Pancreas (tissue), 10 donors: ENCODE data around the gene NUSAP1. TPM values are rescaled to one million over a fixed set of nuclear protein-coding genes. Genes with fewer than 3 reads are reported as not detected.

Source experiments
- ATAC-seq, 4 donors: fragments of 200-7000 bp; cut with Tn5 transposase; one replicate each; pipeline versions ENCODE4 v1.8.0 to v1.9.1; 2020; ENCODE audit warnings: mild to moderate bottlenecking in 4 of 4, moderate library complexity in 4 of 4
- DNase-seq, 6 donors: peaks; one replicate each; pipeline ENCODE4 v3.0.0-alpha.2; 2020
- FAIRE-seq: peaks from 2 replicates; lab custom pipeline; 2012; peaks lifted over from hg19 to GRCh38; lab: Jason Lieb, UNC
- H3K27ac ChIP-seq, 4 donors: fragments of 200-600 bp; sonication (generic); 1 replicate in 3 of 4; 2 replicates in 1 of 4; pipeline versions ENCODE4 v1.5.0 to v1.8.0; 2020
- H3K27me3 ChIP-seq, 4 donors: fragments of 200-600 bp; one replicate each; pipeline ENCODE4 v1.8.0; 2021
- H3K36me3 ChIP-seq, 3 donors: fragments of 200-600 bp; sonication (generic) in 1 of 3; one replicate each; pipeline versions ENCODE4 v1.5.0 to v1.8.0; 2020 to 2021
- H3K4me1 ChIP-seq, 3 donors: fragments of 200-600 bp; one replicate each; pipeline ENCODE4 v1.8.0; 2021
- H3K4me3 ChIP-seq, 4 donors: fragments of 200-600 bp; sonication (generic) in 2 of 4; one replicate each; pipeline versions ENCODE4 v1.5.0 to v1.8.0; 2020 to 2021
- H3K9me3 ChIP-seq, 4 donors: fragments of 200-600 bp; one replicate each; pipeline ENCODE4 v1.8.0; 2021
- WGBS, 2 donors: extraction: QIAGEN DNeasy Blood & Tissue Kit; methylation state at CpG; one replicate each; pipeline ENCODE4 v1.1.7; 2013; 5-methylcytosine and 5-hydroxymethylcytosine counted together
- intact Hi-C, 3 donors: fragments of 100-400 bp; cut with DNase I; formaldehyde crosslinking; loops; one replicate each; pipeline versions ENCODE4 v1.11.1 to v1.14.2; 2022
- polyA plus RNA-seq, 2 donors: library from polyadenylated mRNA; stranded (reverse); fragments of 200-250 nt; gene quantifications; one replicate each; pipeline ENCODE4 v1.2.3, GENCODE V29; 2013
- total RNA-seq, 6 donors: library from RNA; stranded (reverse); fragmentation: NEBNext Ultra II Directional in 4 of 6; extraction: Animal tissue kit (Norgen Biotek cat#: 25700) in 4 of 6; gene quantifications; one replicate each; pipeline versions ENCODE4 v1.2.1 to v1.2.4, GENCODE V29; 2021 to 2023
- TF ChIP-seq, protein P1 (sequence below), 4 donors: fragments of 200-600 bp; sonication (generic) in 3 of 4; IDR thresholded peaks; one replicate each; pipeline versions ENCODE4 v1.5.0 to v1.8.0; 2021; ENCODE audit warnings: antibody characterized with exemption in 4 of 4
- donor health status: healthy with polysubstance abuse.
- donor health status: DM: no; HTN: no; CAD: no; lungs with moderate emphysema.
- donor health status: DM: no; HTN: no; CAD: no.
- donor health status: control.
- donor health status: control.
- donor health status: Bipolar disorder and iron deficiency.
- donor health status: DM: yes; HTN: yes; CAD: no.
- donor health status: DM: no; HTN: no; CAD: no.
- donor health status: DM: no; HTN: no; CAD: no.
- donor health status: DM: yes; HTN: yes; CAD: no.

NUSAP1 gene
- total and polyA plus RNA-seq, 8 donors: 0.37 to 5.6 (median 1.2) TPM

DNA sequence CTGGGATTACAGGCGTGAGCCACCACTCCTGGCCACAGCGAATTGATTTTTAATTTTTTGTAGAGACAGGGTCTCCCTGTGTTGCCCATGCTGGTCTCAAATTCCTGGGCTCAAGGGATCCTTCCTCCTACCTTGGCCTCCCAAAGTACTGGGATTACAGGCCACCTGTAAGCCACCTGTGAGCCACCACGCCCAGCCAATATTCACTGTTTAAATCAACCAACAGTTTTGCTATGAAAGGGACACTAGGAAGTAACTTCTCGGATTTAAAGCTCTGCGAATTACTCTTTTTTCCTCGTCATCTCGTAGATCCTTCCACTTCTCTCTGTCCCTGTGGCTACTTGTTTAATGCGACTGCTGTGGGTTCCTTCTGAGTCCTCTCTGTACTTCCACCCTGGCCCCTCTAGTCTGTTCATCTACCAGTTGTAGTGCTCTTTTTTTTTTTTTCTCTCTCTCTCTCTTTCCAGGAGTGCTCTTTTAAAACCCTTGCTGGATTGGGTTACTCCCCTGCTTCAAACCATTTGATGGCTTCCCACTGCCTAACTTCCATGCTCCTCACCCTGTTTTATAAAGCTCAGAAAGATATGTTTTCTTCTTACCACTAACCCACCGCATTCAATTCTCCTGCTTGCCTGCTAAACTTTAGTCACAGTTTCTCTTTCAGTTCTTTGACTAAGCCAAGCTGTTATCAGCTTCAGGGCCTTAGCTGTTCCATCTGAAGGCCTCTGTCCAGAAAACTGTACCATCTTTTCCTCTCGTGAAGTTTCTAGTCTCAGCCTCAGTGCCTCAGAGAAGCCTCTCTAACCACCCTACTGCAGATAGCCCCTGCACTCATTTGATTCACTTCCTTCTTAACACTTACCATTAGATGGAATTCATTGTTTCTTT is 96.6 kb downstream of the NUSAP1 start:
- DNase-seq (no peak), ATAC-seq (no peak), FAIRE-seq (no peak)
- no peaks in the 10 kb centered on the region for H3K9me3 ChIP-seq
- no peaks in the 10 kb centered on the region for H3K4me1 ChIP-seq
- H3K27me3 ChIP-seq: no peaks in the 10 kb centered on the region
- TF ChIP-seq, protein P1, sequence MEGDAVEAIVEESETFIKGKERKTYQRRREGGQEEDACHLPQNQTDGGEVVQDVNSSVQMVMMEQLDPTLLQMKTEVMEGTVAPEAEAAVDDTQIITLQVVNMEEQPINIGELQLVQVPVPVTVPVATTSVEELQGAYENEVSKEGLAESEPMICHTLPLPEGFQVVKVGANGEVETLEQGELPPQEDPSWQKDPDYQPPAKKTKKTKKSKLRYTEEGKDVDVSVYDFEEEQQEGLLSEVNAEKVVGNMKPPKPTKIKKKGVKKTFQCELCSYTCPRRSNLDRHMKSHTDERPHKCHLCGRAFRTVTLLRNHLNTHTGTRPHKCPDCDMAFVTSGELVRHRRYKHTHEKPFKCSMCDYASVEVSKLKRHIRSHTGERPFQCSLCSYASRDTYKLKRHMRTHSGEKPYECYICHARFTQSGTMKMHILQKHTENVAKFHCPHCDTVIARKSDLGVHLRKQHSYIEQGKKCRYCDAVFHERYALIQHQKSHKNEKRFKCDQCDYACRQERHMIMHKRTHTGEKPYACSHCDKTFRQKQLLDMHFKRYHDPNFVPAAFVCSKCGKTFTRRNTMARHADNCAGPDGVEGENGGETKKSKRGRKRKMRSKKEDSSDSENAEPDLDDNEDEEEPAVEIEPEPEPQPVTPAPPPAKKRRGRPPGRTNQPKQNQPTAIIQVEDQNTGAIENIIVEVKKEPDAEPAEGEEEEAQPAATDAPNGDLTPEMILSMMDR (IDR thresholded peaks at IDR 0.05): no peak
- H3K27ac ChIP-seq: no peak overlapping the region
- no peak overlapping the region for H3K4me3 ChIP-seq
- H3K36me3 ChIP-seq: no peaks in the 10 kb centered on the region
- WGBS, 2 donors: 91 to 95% methylated on average over 10 of the region's 10 CpGs
- intact Hi-C loops: no loop called here

Other genes starting within 250 kb of the NUSAP1 start
- gene INO80, start 216.6 kb upstream of the NUSAP1 start, total RNA-seq: 10 to 100 TPM in 3 of 6 donors, 1 to 10 TPM in 3; 6.8 to 11.7 (median 9.1) TPM
- gene INO80, start 216.6 kb upstream of the NUSAP1 start, polyA plus RNA-seq: 1 to 10 TPM; 4.7 to 5.5 TPM
- gene EXD1, start 102.1 kb upstream of the NUSAP1 start, total RNA-seq: not detected
- gene EXD1, start 102.1 kb upstream of the NUSAP1 start, polyA plus RNA-seq: not detected
- gene CHP1, start 101.6 kb upstream of the NUSAP1 start, total RNA-seq: 10 to 100 TPM; 59.5 to 79.1 (median 73.3) TPM
- gene CHP1, start 101.6 kb upstream of the NUSAP1 start, polyA plus RNA-seq: 10 to 100 TPM; 23.2 to 27.6 TPM
- under 1 TPM; 0.17 to 0.41 (median 0.25) TPM for gene OIP5, start 290 bp upstream of the NUSAP1 start, total RNA-seq
- gene OIP5, start 290 bp upstream of the NUSAP1 start, polyA plus RNA-seq: under 1 TPM; 0.30 to 0.56 TPM
- gene NDUFAF1, start 69.6 kb downstream of the NUSAP1 start, total RNA-seq: 1 to 10 TPM; 4.6 to 9.8 (median 7.3) TPM
- 1 to 10 TPM; 5.1 to 9.1 TPM for gene NDUFAF1, start 69.6 kb downstream of the NUSAP1 start, polyA plus RNA-seq
- gene RTF1, start 84.2 kb downstream of the NUSAP1 start, total RNA-seq: 10 to 100 TPM in 3 of 6 donors, 1 to 10 TPM in 3; 9.0 to 16.1 (median 10.3) TPM
- 10 to 100 TPM in 1 of 2 donors, 1 to 10 TPM in 1; 7.9 to 17.3 TPM for gene RTF1, start 84.2 kb downstream of the NUSAP1 start, polyA plus RNA-seq
- gene ITPKA, start 161.0 kb downstream of the NUSAP1 start, total RNA-seq: 1 to 10 TPM in 4 of 6 donors, under 1 TPM in 2; 0.64 to 2.8 (median 1.1) TPM
- gene ITPKA, start 161.0 kb downstream of the NUSAP1 start, polyA plus RNA-seq: 1 to 10 TPM in 1 of 2 donors, under 1 TPM in 1; 0.84 to 1.3 TPM
- gene LTK, start 180.9 kb downstream of the NUSAP1 start, total RNA-seq: under 1 TPM; 0.17 to 0.41 (median 0.26) TPM
- gene LTK, start 180.9 kb downstream of the NUSAP1 start, polyA plus RNA-seq: under 1 TPM; 0.19 to 0.63 TPM
- 10 to 100 TPM; 11.2 to 24.1 (median 17.8) TPM for gene RPAP1, start 211.4 kb downstream of the NUSAP1 start, total RNA-seq
- 10 to 100 TPM; 10.6 to 16.9 TPM for gene RPAP1, start 211.4 kb downstream of the NUSAP1 start, polyA plus RNA-seq
- gene TYRO3, start 226.3 kb downstream of the NUSAP1 start, total RNA-seq: 10 to 100 TPM in 4 of 6 donors, 1 to 10 TPM in 2; 8.5 to 14.4 (median 11.1) TPM
- gene TYRO3, start 226.3 kb downstream of the NUSAP1 start, polyA plus RNA-seq: 1 to 10 TPM; 7.3 to 8.1 TPM